Neural cell (in vitro differentiated cells): ENCODE results near the gene LCN10. TPM values are rescaled to one million over a fixed set of nuclear protein-coding genes. Genes with fewer than 3 reads are reported as not detected.

ENCODE experiments used
- H2AFZ ChIP-seq: fragments of 200-600, 300-800 bp; sonication (generic), shearing (Covaris generic); 2 replicates; pipeline ENCODE4 v1.6.0; 2014; ENCODE audit warnings: low read depth, mild to moderate bottlenecking, antibody characterized with exemption, low read length, moderate library complexity
- H3F3A ChIP-seq: fragments of 200-600 bp; shearing (Covaris generic); 2 replicates; pipeline ENCODE4 v1.6.1; 2016; ENCODE audit warnings: mild to moderate bottlenecking, moderate library complexity, mixed read lengths, antibody characterized with exemption, low read length; ENCODE audit not compliant: insufficient read depth, poor library complexity, severe bottlenecking
- H3K27ac ChIP-seq: fragments of 200-600, 300-800 bp; sonication (generic), shearing (Covaris generic); 2 replicates; pipeline ENCODE4 v1.5.1; 2014; ENCODE audit warnings: mild to moderate bottlenecking, low read length, moderate library complexity
- H3K27me3 ChIP-seq: fragments of 300-800, 200-600 bp; sonication (generic), shearing (Covaris generic); 2 replicates; pipeline ENCODE4 v1.6.0; 2014; ENCODE audit warnings: mild to moderate bottlenecking, low read depth, low read length, moderate library complexity; ENCODE audit not compliant: insufficient read depth
- H3K36me3 ChIP-seq: fragments of 300-800, 200-600 bp; sonication (generic), shearing (Covaris generic); 2 replicates; pipeline ENCODE4 v1.5.1; 2014; ENCODE audit warnings: mild to moderate bottlenecking, antibody characterized with exemption, low read length, moderate library complexity; ENCODE audit not compliant: insufficient read depth
- H3K4me2 ChIP-seq: fragments of 300-800, 200-600 bp; sonication (generic), shearing (Covaris generic); 2 replicates; pipeline ENCODE4 v1.6.0; 2014; ENCODE audit warnings: mild to moderate bottlenecking, low read length
- H3K4me3 ChIP-seq: fragments of 300-800, 200-600 bp; sonication (generic), shearing (Covaris generic); 2 replicates; pipeline ENCODE4 v1.5.1; 2014; ENCODE audit warnings: mild to moderate bottlenecking, low read length, moderate library complexity
- H3K79me2 ChIP-seq: fragments of 200-600 bp; shearing (Covaris generic); replicated peaks from 2 replicates; pipeline ENCODE4 v1.6.0; 2014; ENCODE audit warnings: mild to moderate bottlenecking, low read length, moderate library complexity; ENCODE audit not compliant: insufficient read depth
- H3K9ac ChIP-seq: fragments of 300-800, 200-600 bp; sonication (generic), shearing (Covaris generic); 2 replicates; pipeline ENCODE4 v1.6.1; 2016; ENCODE audit warnings: mild to moderate bottlenecking, low read length, mixed read lengths
- H3K9me2 ChIP-seq: fragments of 200-600 bp; shearing (Covaris generic); 2 replicates; pipeline ENCODE4 v1.6.1; 2016; ENCODE audit warnings: mild to moderate bottlenecking, low read length, mixed read lengths; ENCODE audit not compliant: insufficient read depth
- H3K9me3 ChIP-seq: fragments of 200-600, 300-800 bp; sonication (generic), shearing (Covaris generic); 2 replicates; pipeline ENCODE4 v1.6.1; 2016; ENCODE audit warnings: mild to moderate bottlenecking, mixed run types, low read length, moderate library complexity, mixed read lengths
- H4K20me1 ChIP-seq: fragments of 200-600 bp; shearing (Covaris generic); 2 replicates; pipeline ENCODE4 v1.6.1; 2016; ENCODE audit warnings: mild to moderate bottlenecking, mixed run types; ENCODE audit not compliant: insufficient read depth
- EP300 ChIP-seq: fragments of 450-650 bp; conservative IDR thresholded peaks from 2 replicates; pipeline ENCODE4 v1.6.1; 2014; ENCODE audit warnings: antibody characterized with exemption, mild to moderate bottlenecking, moderate library complexity; ENCODE audit not compliant: poor library complexity, severe bottlenecking
- EZH2 ChIP-seq: fragments of 200-600, 300-800 bp; shearing (Covaris generic), sonication (generic); IDR thresholded peaks from 2 replicates; pipeline ENCODE4 v1.6.1; 2014; ENCODE audit warnings: antibody characterized with exemption, low read length, borderline replicate concordance, mild to moderate bottlenecking; ENCODE audit not compliant: insufficient read depth, poor library complexity, severe bottlenecking
- MXI1 ChIP-seq: fragments of 450-650 bp; conservative IDR thresholded peaks from 2 replicates; pipeline ENCODE4 v1.6.1; 2014; ENCODE audit warnings: antibody characterized with exemption, mild to moderate bottlenecking; ENCODE audit not compliant: poor library complexity, severe bottlenecking
- POLR2AphosphoS5 ChIP-seq: IDR thresholded peaks from 2 replicates; pipeline ENCODE4 v1.6.1; 2012
- RAD21 ChIP-seq: fragments of 450-650 bp; conservative IDR thresholded peaks from 2 replicates; pipeline ENCODE4 v1.6.1; 2014; ENCODE audit warnings: antibody characterized with exemption, mild to moderate bottlenecking, moderate library complexity
- SMC3 ChIP-seq: fragments of 450-650 bp; conservative IDR thresholded peaks from 2 replicates; pipeline ENCODE4 v1.6.1; 2014; ENCODE audit warnings: antibody characterized with exemption, mild to moderate bottlenecking, moderate library complexity; ENCODE audit not compliant: poor library complexity
- TAF1 ChIP-seq: IDR thresholded peaks from 2 replicates; pipeline ENCODE4 v1.6.1; 2012; ENCODE audit warnings: low read depth
- polyA plus RNA-seq: library from polyadenylated mRNA; depleted of rRNA; stranded (reverse); fragments of >200 nt; gene quantifications from 2 replicates; pipeline ENCODE4 v1.2.3, GENCODE V29; 2014
- TF ChIP-seq, protein P1 (sequence below): IDR thresholded peaks from 2 replicates; pipeline ENCODE4 v1.6.1; 2012; ENCODE audit warnings: borderline replicate concordance
- TF ChIP-seq, protein P2 (sequence below): fragments of 450-650 bp; IDR thresholded peaks from 2 replicates; pipeline ENCODE4 v1.5.1; 2014; ENCODE audit warnings: antibody characterized with exemption, mild to moderate bottlenecking, moderate library complexity; ENCODE audit not compliant: poor library complexity, severe bottlenecking

The LCN10 gene
- polyA plus RNA-seq, 1 donor from 2014 or later: not detected

DNA sequence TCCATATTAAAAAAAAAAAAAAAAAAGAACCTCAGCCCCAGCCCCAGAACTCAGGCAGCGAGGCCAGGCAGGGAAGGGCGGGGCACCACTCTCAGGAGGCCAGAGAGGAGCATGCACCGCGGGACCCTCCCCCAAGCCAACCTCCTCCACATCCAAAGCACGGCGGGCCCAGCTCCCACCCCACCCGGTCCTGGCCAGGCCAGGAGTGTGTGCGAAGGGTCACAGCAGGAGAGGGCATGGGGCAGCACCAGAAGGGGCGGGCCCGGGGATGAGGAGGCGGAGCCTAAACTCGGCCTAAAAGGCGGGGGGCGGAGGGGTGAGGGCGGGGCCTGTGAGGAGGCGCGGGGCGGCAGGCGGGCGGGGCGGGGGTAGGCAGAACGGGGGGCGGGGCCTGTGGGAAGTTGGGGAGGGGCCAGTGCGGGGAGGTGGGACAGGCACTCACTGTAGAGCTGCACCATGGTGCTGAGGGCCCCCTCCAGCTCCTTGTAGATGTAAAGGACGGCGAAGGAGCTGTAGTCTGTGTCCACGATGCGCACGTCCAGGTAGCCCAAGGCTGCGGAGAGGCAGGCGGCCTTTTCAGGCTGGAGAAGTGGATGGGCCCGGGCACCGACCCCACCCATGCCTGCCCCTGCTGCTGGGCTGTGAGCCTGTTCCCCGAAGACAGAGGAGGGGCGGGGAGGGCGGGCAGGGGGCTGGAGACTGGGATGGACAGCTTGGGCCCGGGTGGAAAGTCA is 20.3 kb upstream of the LCN10 start:
- Histone ChIP-seq H3K9me3 (no peaks in the 10 kb centered on the region), H3K9ac (no peak overlapping the region), H3K36me3 (no peaks in the 10 kb centered on the region), H3K79me2 (no peaks in the 10 kb centered on the region), H3F3A (no peaks in the 10 kb centered on the region), H3K27me3 (no peaks in the 10 kb centered on the region), H3K27ac (no peak overlapping the region), H3K4me2 (no peak overlapping the region), H3K9me2 (no peaks in the 10 kb centered on the region), H4K20me1 (no peaks in the 10 kb centered on the region), H3K4me3 (no peak overlapping the region), H2AFZ (no peak overlapping the region)
- TF ChIP-seq EP300 (no peak), POLR2AphosphoS5 (no peak), EZH2 (no peak), SMC3 (no peak), TAF1 (no peak)
- TF ChIP-seq, protein P1, sequence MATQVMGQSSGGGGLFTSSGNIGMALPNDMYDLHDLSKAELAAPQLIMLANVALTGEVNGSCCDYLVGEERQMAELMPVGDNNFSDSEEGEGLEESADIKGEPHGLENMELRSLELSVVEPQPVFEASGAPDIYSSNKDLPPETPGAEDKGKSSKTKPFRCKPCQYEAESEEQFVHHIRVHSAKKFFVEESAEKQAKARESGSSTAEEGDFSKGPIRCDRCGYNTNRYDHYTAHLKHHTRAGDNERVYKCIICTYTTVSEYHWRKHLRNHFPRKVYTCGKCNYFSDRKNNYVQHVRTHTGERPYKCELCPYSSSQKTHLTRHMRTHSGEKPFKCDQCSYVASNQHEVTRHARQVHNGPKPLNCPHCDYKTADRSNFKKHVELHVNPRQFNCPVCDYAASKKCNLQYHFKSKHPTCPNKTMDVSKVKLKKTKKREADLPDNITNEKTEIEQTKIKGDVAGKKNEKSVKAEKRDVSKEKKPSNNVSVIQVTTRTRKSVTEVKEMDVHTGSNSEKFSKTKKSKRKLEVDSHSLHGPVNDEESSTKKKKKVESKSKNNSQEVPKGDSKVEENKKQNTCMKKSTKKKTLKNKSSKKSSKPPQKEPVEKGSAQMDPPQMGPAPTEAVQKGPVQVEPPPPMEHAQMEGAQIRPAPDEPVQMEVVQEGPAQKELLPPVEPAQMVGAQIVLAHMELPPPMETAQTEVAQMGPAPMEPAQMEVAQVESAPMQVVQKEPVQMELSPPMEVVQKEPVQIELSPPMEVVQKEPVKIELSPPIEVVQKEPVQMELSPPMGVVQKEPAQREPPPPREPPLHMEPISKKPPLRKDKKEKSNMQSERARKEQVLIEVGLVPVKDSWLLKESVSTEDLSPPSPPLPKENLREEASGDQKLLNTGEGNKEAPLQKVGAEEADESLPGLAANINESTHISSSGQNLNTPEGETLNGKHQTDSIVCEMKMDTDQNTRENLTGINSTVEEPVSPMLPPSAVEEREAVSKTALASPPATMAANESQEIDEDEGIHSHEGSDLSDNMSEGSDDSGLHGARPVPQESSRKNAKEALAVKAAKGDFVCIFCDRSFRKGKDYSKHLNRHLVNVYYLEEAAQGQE: no peak
- TF ChIP-seq, protein P2, sequence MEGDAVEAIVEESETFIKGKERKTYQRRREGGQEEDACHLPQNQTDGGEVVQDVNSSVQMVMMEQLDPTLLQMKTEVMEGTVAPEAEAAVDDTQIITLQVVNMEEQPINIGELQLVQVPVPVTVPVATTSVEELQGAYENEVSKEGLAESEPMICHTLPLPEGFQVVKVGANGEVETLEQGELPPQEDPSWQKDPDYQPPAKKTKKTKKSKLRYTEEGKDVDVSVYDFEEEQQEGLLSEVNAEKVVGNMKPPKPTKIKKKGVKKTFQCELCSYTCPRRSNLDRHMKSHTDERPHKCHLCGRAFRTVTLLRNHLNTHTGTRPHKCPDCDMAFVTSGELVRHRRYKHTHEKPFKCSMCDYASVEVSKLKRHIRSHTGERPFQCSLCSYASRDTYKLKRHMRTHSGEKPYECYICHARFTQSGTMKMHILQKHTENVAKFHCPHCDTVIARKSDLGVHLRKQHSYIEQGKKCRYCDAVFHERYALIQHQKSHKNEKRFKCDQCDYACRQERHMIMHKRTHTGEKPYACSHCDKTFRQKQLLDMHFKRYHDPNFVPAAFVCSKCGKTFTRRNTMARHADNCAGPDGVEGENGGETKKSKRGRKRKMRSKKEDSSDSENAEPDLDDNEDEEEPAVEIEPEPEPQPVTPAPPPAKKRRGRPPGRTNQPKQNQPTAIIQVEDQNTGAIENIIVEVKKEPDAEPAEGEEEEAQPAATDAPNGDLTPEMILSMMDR: no peak

DNA sequence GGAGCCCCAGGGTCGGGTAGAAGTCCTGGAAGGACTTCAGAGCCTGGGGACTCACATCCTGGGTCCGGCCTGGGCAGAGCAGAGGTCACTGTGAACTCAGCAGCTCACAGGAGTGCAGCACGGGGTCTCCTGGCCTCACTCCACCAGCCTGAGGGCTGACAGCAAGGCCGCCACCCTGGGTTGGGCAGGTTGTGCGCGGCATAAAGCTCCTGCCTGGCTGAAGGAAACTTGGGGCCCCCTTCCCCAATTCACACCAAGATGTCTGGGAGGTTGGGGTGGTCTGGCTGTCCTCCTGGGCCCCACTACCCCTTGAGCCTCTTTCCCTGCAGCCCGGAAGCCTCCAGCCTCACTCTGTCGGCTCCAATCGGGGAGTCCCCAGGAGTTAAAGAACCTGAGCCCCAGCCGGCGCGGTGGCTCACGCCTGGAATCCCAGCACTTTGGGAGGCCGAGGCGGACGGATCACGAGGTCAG is 19.5 kb upstream of the LCN10 start:
- Histone ChIP-seq H3K36me3 (no peaks in the 10 kb centered on the region), H3K9me2 (no peaks in the 10 kb centered on the region), H3K4me2 (no peak overlapping the region)

More for the DNA sequence above, 19.5 kb upstream of the LCN10 start:
- no peak overlapping the region for H2AFZ ChIP-seq
- no peak overlapping the region for H3K27ac ChIP-seq
- no peaks in the 10 kb centered on the region for H3K9me3 ChIP-seq
- TF ChIP-seq POLR2AphosphoS5 (no peak), RAD21 (no peak), MXI1 (no peak), SMC3 (no peak)
- TF ChIP-seq, protein P2: no peak
- TF ChIP-seq, protein P1: no peak
- H3K9ac ChIP-seq: no peak overlapping the region
- no peaks in the 10 kb centered on the region for H3K79me2 ChIP-seq
- no peaks in the 10 kb centered on the region for H3F3A ChIP-seq
- H3K27me3 ChIP-seq: no peaks in the 10 kb centered on the region
- H4K20me1 ChIP-seq: no peaks in the 10 kb centered on the region
- no peak overlapping the region for H3K4me3 ChIP-seq
